ENCODE data around the gene AHDC1. TPM values are rescaled to one million over a fixed set of nuclear protein-coding genes. Genes with fewer than 3 reads are reported as not detected.
"Not testable (repeated sequence)": the region's sequence is repeated elsewhere in the genome, so short reads cannot be mapped to it uniquely, and the experiment has no call there.

AHDC1 gene
- total RNA-seq, 1 donor from 2014 or later: 46.6 TPM

GRCh38 chr1:27519331-27520258 lies 84.3 kb downstream of the AHDC1 start:
- DNase-seq (ENCODE audit: low read depth): no peak

DNA sequence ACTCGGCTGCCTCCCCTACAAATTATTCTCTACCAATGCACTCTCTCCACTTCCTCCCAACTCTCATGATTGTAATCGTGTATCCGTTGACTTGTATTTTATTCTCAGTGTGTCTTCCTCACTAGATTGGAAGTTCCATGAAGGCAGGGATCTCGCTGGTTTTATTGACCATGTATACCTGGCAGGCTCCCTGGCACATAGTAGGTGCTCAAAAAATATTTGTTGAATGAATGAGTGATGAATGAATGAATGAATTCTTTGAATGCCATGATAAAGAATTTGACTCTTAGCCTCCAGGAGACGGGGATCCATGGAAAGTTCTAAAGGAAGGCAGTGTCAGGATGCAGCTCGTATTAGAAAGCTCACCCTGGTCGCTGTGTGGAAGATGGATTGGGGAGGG lies 85.1 kb downstream of the AHDC1 start:
- no peak for DNase-seq (ENCODE audit: low read depth)

GRCh38 chr1:27517907-27518718 lies 85.8 kb downstream of the AHDC1 start:
- no peak for DNase-seq (ENCODE audit: low read depth)

- DNase-seq (ENCODE audit: low read depth): no peak
Observed at GRCh38 chr1:27517301-27517700, 86.6 kb downstream of the AHDC1 start.

- no peak for DNase-seq (ENCODE audit: low read depth)
Observed at GRCh38 chr1:27515626-27516025, 88.3 kb downstream of the AHDC1 start.

DNA sequence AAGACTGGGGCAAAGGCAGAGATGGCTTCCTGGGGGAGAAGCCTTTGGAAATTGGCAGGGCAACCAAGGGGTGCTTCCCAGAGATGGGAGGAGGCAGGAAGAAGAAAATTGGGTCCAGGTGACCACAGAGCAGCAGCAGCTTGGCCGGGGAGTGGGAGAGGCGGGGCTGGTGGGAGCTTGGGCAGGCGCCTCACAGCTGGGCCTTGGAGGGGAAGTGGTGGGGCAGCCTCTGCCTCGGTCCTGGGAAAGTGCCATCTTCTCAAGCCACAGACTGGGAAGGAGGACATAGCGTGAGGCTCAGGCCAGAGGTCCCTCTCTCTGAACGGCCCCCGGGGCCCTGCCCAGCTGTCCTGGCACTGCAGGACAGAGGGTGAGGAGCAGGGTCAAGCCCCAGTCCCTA lies 90.0 kb downstream of the AHDC1 start:
- DNase-seq (ENCODE audit: low read depth): peak; percentile 59

DNA sequence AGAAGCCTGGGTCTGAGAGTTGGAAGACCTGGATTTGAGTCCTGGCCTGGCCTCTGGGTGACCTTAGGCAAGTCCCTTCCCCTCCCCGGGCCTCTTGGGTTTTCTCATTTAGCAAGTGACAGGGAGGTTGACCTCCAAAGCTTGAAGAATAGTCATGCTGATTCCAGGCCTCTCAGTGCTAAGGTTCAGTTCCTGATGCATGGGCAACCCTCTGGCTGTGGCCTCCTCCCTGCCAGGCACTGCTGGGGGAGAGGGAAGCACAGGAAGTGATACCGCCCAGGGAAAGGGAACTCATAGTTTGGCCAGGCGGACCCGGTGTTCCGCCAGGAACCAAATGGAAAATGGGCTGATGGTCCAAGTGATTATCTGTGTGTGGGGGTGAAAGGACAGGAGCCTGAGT lies 90.4 kb downstream of the AHDC1 start:
- no peak for DNase-seq (ENCODE audit: low read depth)

DNA sequence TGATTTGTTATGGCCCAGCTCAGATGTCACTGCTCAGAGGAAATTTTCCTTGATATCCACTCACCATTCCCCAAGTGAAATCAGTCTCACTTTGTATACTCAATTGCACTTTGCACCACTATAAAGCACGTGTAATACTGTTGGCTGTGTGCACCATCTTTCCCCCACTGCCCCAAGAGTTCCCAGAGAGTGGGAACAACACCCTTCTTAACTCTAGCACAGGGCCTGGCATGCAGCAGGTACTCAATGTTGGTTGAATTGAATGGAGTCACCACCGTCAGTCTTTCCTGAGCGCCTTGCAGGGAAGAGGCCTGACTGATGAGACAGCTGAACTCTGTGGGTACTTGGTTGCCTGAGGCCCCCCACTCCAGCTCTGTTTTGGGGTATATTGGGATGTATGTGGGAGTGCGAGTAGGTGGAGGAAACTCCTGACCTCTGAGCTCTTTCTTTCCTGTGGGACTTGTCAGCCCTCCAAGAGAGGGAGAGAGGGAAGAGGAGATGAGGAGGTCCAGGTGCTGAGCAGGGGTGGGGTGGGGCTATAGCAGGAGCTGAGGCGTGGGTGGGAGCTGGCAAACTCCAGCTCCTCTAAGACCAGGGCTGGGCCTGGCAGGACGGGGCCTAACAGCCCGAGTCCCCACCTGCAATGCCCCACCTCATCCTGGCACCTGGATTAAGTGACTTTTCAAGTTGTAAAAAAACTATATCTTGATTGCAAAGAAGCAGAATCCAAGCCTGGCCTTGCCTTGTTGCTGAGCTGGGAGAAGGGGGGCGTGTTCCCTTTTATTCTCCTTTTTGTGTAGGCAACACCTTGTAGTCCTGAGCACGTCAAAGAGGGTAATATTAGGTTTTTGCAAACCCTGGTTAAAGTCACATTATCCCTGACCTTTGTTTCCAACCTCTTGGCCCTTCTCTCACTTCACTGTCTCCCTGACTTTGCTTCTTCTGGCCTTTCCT lies 94.5 kb downstream of the AHDC1 start:
- DNase-seq (ENCODE audit: low read depth): no peak

DNA sequence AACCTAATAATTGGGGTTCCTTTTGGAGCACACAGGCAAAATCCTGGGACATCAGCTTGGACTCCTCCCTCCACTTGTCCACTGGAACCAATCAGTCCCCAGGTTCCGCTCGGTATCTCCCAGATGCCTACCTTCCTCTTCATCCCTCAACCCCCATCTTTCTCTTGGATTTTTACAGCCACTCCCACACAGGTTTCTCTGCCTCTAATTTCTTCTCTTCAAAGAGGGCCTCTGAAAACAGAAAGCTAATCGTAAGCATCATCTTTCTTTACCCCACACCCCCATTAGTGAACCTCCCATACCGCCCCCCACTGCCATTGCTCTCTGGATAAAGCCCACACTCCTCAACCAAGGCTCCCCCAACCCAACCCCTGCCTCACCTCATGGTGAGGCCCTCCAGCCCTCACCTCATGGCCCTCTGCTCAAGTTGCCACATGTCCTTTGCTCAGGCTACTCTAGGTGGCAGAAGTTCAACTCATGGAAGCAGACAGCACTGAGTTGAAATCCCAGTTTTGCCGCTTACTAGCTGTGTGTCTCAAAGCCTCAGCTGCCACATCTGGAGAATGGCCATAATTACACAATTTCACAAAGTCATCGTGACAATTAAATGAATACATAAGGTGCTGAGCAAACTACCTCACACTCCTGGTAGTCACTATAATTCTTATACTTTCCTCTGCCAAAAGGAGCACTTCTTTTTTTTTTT lies 95.8 kb downstream of the AHDC1 start:
- peak; percentile 44 for DNase-seq (ENCODE audit: low read depth)

- DNase-seq (ENCODE audit: low read depth): no peak
Observed at GRCh38 chr1:27506703-27507102, 97.2 kb downstream of the AHDC1 start.

DNA sequence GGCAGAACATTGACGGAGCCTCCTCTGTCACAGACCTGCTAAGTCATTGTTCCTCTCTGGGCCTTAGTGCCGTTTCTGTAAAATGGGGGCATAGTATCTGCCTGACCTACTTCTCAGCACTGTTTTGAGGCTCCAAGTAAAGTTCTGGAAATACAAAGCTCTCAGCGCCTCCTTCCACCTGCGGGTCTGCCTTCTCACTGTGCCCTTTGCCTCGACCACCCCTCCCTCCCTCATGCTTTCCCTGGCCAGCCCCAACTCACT lies 98.6 kb downstream of the AHDC1 start:
- no peak for DNase-seq (ENCODE audit: low read depth)

DNA sequence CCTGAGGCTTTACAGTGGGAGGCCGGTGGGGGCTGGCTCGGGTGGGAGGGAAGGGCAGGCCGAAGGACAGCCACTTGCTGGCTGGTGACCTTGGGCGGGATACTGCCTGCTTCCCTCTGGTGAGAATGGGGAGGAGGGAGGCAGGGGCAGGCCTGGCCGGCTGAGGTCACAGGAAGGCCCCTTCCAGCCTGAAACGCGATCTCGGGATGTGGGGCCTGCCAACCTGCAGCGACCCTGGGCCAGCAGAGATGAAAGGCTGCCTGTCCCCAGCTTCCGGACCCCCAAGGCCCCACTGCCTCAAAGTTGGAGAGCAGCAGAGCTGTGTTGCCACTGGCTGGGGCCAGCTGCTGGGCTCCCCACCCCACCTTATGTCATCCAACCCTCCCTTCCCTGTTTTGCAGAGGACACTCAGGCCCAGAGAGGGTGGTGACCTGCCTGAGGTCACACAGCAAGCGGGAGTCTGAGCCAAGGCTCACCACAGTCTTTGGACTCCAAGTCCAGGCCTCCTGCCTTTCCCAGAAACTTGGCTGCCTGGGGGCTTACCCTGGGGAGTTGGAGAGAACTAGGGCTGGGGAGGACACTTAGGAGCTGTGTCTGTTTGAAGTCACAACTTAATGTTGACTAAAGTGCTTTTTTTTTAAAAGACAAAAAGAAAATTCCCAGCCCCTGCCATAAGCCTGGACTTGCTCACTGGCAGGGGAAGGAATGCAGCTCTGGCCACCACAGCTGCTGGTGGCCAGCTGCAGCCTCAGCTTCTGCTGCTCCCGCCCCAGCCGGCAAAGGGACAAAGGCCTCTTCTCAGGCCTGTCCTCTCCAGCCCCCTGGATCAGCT lies 99.1 kb downstream of the AHDC1 start:
- peak; percentile 98 for DNase-seq (ENCODE audit: low read depth)

DNA sequence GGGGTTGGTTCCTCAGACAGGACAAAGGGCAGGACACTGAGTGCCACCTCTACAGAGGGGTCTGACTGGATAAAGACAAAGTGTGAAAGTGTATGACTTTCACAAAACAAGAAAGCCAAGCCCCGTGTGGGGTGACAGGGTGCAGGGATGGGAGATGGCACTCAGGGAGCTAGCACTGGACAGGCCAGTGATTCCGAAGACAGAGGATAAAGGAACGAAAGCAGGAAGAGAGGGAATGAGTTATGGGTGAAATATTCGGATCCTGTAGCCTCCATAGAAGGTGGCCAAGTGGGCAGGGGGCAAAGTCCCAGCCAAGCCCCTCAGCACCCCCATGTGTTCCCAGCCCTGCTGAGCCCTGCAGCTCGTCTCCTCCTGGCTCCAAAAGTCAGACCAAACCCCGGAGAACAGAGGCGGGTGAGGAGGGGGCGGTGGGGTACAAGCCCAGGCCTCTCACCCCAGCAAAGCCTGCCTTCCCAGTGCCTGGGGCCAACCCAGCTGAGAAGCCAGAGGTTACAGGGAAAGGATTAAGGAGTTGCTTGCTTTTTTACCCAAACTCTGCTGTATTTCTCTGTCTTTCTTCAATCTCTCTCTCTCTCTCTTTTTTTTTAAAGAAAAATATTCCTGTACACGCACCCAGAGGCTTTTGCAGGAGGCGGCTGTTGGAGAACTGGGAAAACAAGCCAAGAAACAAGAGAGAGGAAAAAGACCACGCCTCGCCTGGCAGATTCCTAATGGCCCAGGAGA lies 99.9 kb downstream of the AHDC1 start:
- DNase-seq (ENCODE audit: low read depth): no peak

GRCh38 chr1:27503033-27503432 lies 100.9 kb downstream of the AHDC1 start:
- DNase-seq (ENCODE audit: low read depth): no peak

DNA sequence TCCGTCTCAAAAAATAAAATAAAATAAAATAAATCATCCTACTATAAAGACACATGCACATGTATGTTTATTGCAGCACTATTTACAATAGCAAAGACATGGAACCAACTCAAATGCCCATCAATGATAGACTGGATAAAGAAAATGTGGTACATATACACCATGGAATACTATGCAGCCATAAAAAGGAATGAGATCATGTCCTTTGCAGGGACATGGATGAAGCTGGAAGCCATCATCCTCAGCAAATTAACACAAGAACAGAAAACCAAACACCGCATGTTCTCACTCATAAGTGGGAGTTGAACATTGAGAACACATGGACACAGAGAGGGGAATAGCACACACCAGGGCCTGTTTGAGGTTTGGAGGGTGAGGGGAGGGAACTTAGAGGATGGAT lies 102.8 kb downstream of the AHDC1 start:
- DNase-seq (ENCODE audit: low read depth): not testable (repeated sequence)

- no peak for DNase-seq (ENCODE audit: low read depth)
Observed at GRCh38 chr1:27499142-27499541, 104.8 kb downstream of the AHDC1 start.

DNA sequence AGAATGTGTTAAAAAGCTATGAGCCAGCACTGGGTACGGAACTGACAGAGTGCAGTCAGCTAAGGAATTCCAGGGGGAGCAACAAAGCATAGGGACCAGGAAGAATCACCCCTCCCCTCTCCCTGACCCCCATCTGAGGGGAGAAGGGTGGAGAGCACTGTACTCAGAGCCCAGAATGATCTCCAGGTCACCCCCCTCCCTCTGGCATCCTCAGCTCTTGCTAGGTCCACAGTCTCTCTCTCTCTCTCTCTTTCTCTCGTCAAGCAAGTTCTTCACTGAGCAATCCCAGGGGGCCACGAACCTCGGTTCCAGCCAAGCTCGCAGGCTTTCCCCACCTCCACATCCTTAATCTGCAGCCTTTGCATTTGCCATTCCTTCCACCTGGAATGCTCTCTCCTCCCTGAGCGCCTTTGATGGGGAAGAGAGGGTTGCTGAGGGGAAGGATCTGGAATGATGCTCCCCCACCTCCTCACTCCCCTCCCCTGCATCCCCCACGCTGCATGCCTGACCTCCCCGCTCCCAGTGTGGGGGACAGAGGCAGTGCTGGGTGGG lies 107.3 kb downstream of the AHDC1 start:
- no peak for DNase-seq (ENCODE audit: low read depth)

GRCh38 chr1:27492796-27493195 lies 111.1 kb downstream of the AHDC1 start:
- DNase-seq (ENCODE audit: low read depth): no peak
